ENCODE results near the gene CHD2. TPM values are rescaled to one million over a fixed set of nuclear protein-coding genes. Genes with fewer than 3 reads are reported as not detected.
A peak's percentile ranks its signal among the peaks of the same experiment; 100 is the strongest.

CHD2 gene
- total and polyA plus RNA-seq, 4 donors = 13.9 to 90.2 (median 49.4) TPM

- H3K9me3 ChIP-seq (ENCODE audit: control insufficient read depth in 4 of 4, low read length in 3 of 4) = no peaks in the 10 kb centered on the region
- DNase-seq (ENCODE audit: low spot score) = no peak
- H3K9ac ChIP-seq (ENCODE audit: low read depth in 1 of 2, low read length in 2 of 2) = peak overlapping the region; percentile 68 to 100
- H3K27ac ChIP-seq (ENCODE audit: low read depth in 1 of 2, low read length in 2 of 2) = peak overlapping the region; percentile 96 to 98
- H3K4me1 ChIP-seq (ENCODE audit: control insufficient read depth in 4 of 4, insufficient read depth in 4 of 4, low read length in 3 of 4) = peaks cover 13 to 39% (median 26%) of the 10 kb centered on the region in 4 donors
- no peaks in the 10 kb centered on the region for H3K27me3 ChIP-seq (ENCODE audit: control insufficient read depth in 4 of 4, insufficient read depth in 4 of 4, low read length in 3 of 4)
- H3K4me3 ChIP-seq (ENCODE audit: low read depth in 1 of 3, low read length in 3 of 3) = no peak overlapping the region
- no peaks in the 10 kb centered on the region for H3K36me3 ChIP-seq (ENCODE audit: control insufficient read depth in 4 of 4, insufficient read depth in 3 of 4, low read depth in 1 of 4, low read length in 3 of 4)
- TF ChIP-seq GABPA (IDR thresholded peaks at IDR 0.05 in 1 of 2, conservative IDR thresholded peaks at IDR 0.05 in 1 of 2) (no peak), FOXA2 (IDR thresholded peaks at IDR 0.05) (no peak), RAD21 (IDR thresholded peaks at IDR 0.05) (no peak), ATF3 (IDR thresholded peaks at IDR 0.05) (no peak), MAX (IDR thresholded peaks at IDR 0.05) (no peak), NR2F2 (IDR thresholded peaks at IDR 0.05) (no peak)
- WGBS = 9% methylated on average over 3 of the region's 3 CpGs
Observed at GRCh38 chr15:92906020-92906419, 5.9 kb downstream of the CHD2 start.

GRCh38 chr15:92906563-92907081 is 6.5 kb downstream of the CHD2 start:
- DNase-seq (ENCODE audit: low spot score) = no peak
- Histone ChIP-seq H3K4me1 (ENCODE audit: control insufficient read depth in 4 of 4, insufficient read depth in 4 of 4, low read length in 3 of 4) (peaks cover 15 to 45% (median 31%) of the 10 kb centered on the region in 4 donors), H3K4me3 (ENCODE audit: low read depth in 1 of 3, low read length in 3 of 3) (peak overlapping the region in 1 of 3 donors; percentile 7), H3K36me3 (ENCODE audit: control insufficient read depth in 4 of 4, insufficient read depth in 3 of 4, low read depth in 1 of 4, low read length in 3 of 4) (no peaks in the 10 kb centered on the region), H3K9ac (ENCODE audit: low read depth in 1 of 2, low read length in 2 of 2) (peak overlapping the region; percentile 39 to 100), H3K27me3 (ENCODE audit: control insufficient read depth in 4 of 4, insufficient read depth in 4 of 4, low read length in 3 of 4) (no peaks in the 10 kb centered on the region), H3K9me3 (ENCODE audit: control insufficient read depth in 4 of 4, low read length in 3 of 4) (no peaks in the 10 kb centered on the region), H3K27ac (ENCODE audit: low read depth in 1 of 2, low read length in 2 of 2) (peak overlapping the region; percentile 96 to 98)
- TF ChIP-seq MAX (IDR thresholded peaks at IDR 0.05) = no peak
- peak; percentile 77 for TF ChIP-seq YY1 (IDR thresholded peaks at IDR 0.05)
- 17% methylated on average over 1 of the region's 1 CpG for whole genome bisulfite sequencing

GRCh38 chr15:92907229-92907628 is 7.1 kb downstream of the CHD2 start:
- H3K27ac ChIP-seq (ENCODE audit: low read depth in 1 of 2, low read length in 2 of 2) = peak overlapping the region; percentile 96 to 98
- no peaks in the 10 kb centered on the region for H3K27me3 ChIP-seq (ENCODE audit: control insufficient read depth in 4 of 4, insufficient read depth in 4 of 4, low read length in 3 of 4)
- H3K9ac ChIP-seq (ENCODE audit: low read depth in 1 of 2, low read length in 2 of 2) = peak overlapping the region; percentile 44 to 100
- no peak for DNase-seq (ENCODE audit: low spot score)
- peaks cover 18 to 49% (median 37%) of the 10 kb centered on the region in 4 donors for H3K4me1 ChIP-seq (ENCODE audit: control insufficient read depth in 4 of 4, insufficient read depth in 4 of 4, low read length in 3 of 4)
- no peaks in the 10 kb centered on the region for H3K36me3 ChIP-seq (ENCODE audit: control insufficient read depth in 4 of 4, insufficient read depth in 3 of 4, low read depth in 1 of 4, low read length in 3 of 4)
- 31% methylated on average over 1 of the region's 1 CpG for WGBS
- peak overlapping the region in 1 of 3 donors; percentile 7 for H3K4me3 ChIP-seq (ENCODE audit: low read depth in 1 of 3, low read length in 3 of 3)
- TF ChIP-seq ATF3 (IDR thresholded peaks at IDR 0.05) = no peak
- TF ChIP-seq JUND (IDR thresholded peaks at IDR 0.05) = peak; percentile 27 to 28
- no peaks in the 10 kb centered on the region for H3K9me3 ChIP-seq (ENCODE audit: control insufficient read depth in 4 of 4, low read length in 3 of 4)

GRCh38 chr15:92907896-92908712 is 8.0 kb downstream of the CHD2 start:
- Histone ChIP-seq H3K4me3 (ENCODE audit: low read depth in 1 of 3, low read length in 3 of 3) (peak overlapping the region in 1 of 3 donors; percentile 29), H3K9me3 (ENCODE audit: control insufficient read depth in 4 of 4, low read length in 3 of 4) (no peaks in the 10 kb centered on the region), H3K27me3 (ENCODE audit: control insufficient read depth in 4 of 4, insufficient read depth in 4 of 4, low read length in 3 of 4) (no peaks in the 10 kb centered on the region), H3K4me1 (ENCODE audit: control insufficient read depth in 4 of 4, insufficient read depth in 4 of 4, low read length in 3 of 4) (peaks cover 18 to 53% (median 43%) of the 10 kb centered on the region in 4 donors), H3K9ac (ENCODE audit: low read depth in 1 of 2, low read length in 2 of 2) (peak overlapping the region; percentile 44 to 100), H3K36me3 (ENCODE audit: control insufficient read depth in 4 of 4, insufficient read depth in 3 of 4, low read depth in 1 of 4, low read length in 3 of 4) (no peaks in the 10 kb centered on the region), H3K27ac (ENCODE audit: low read depth in 1 of 2, low read length in 2 of 2) (peak overlapping the region; percentile 96 to 98)
- WGBS = 2% methylated on average over 5 of the region's 5 CpGs
- DNase-seq (ENCODE audit: low spot score) = no peak
- TF ChIP-seq NR2F2 (IDR thresholded peaks at IDR 0.05) (peak; percentile 28), CTCF (IDR thresholded peaks at IDR 0.05; ENCODE audit: low read depth, low read length, missing input control) (no peak), YY1 (IDR thresholded peaks at IDR 0.05) (peak; percentile 96), TAF1 (conservative IDR thresholded peaks at IDR 0.05) (no peak), HNF4G (IDR thresholded peaks at IDR 0.05) (peak; percentile 54), SP1 (IDR thresholded peaks at IDR 0.05) (peak; percentile 88), RXRA (IDR thresholded peaks at IDR 0.05) (peak; percentile 72 to 79), RAD21 (IDR thresholded peaks at IDR 0.05) (peak in 1 of 2 donors; percentile 48), JUND (IDR thresholded peaks at IDR 0.05) (peak; percentile 42 to 65), EGR1 (IDR thresholded peaks at IDR 0.05; ENCODE audit: low read depth in 2 of 2) (no peak), HNF4A (conservative IDR thresholded peaks at IDR 0.05) (peak; percentile 92)
